AG04450 (cell line): ENCODE results near the gene RASGRF1. TPM values are rescaled to one million over a fixed set of nuclear protein-coding genes. Genes with fewer than 3 reads are reported as not detected.

Source experiments
- CTCF ChIA-PET: fragments of 300-600, 350-600 bp; formaldehyde crosslinking; extraction: SDS; loops from one replicate; lab custom pipeline; 2022; ENCODE audit warnings: antibody characterized with exemption, inconsistent platforms; lab: Charles Lee
- POLR2A ChIA-PET: fragments of 350-600 bp; formaldehyde crosslinking; extraction: SDS; loops from one replicate; lab custom pipeline; 2021; ENCODE audit warnings: antibody characterized with exemption, inconsistent platforms; lab: Yijun Ruan, JAX
- DNase-seq: peaks from one replicate; pipeline ENCODE4 v3.0.0-alpha.2; 2011; ENCODE audit warnings: low read depth, low spot score
- H3K27ac ChIP-seq: one replicate; pipeline ENCODE4 v1.5.1; 2012; ENCODE audit warnings: low read depth, low read length, control low read depth
- H3K27me3 ChIP-seq: one replicate; pipeline ENCODE4 v1.6.0; 2012; ENCODE audit warnings: low read length; ENCODE audit not compliant: control insufficient read depth, insufficient read depth
- H3K4me3 ChIP-seq: 2 replicates; pipeline ENCODE4 v1.5.1; 2011; ENCODE audit warnings: mild to moderate bottlenecking, low read depth, low read length, control low read depth
- H3K9me3 ChIP-seq: 2 replicates; pipeline ENCODE4 v1.5.1; 2012; ENCODE audit warnings: low read length; ENCODE audit not compliant: control insufficient read depth, insufficient read depth
- polyA plus RNA-seq: library from polyadenylated mRNA; depleted of rRNA; stranded (reverse); fragments of >200 nt; gene quantifications from 2 replicates; pipeline ENCODE4 v1.2.3, GENCODE V29; 2011
- TF ChIP-seq, protein P1 (sequence below): IDR thresholded peaks from 2 replicates; pipeline ENCODE4 v1.5.1; 2011; ENCODE audit warnings: low read depth, low read length, control low read depth, inconsistent platforms

The RASGRF1 gene
- polyA plus RNA-seq, 1 experiment: 0.25 TPM

DNA sequence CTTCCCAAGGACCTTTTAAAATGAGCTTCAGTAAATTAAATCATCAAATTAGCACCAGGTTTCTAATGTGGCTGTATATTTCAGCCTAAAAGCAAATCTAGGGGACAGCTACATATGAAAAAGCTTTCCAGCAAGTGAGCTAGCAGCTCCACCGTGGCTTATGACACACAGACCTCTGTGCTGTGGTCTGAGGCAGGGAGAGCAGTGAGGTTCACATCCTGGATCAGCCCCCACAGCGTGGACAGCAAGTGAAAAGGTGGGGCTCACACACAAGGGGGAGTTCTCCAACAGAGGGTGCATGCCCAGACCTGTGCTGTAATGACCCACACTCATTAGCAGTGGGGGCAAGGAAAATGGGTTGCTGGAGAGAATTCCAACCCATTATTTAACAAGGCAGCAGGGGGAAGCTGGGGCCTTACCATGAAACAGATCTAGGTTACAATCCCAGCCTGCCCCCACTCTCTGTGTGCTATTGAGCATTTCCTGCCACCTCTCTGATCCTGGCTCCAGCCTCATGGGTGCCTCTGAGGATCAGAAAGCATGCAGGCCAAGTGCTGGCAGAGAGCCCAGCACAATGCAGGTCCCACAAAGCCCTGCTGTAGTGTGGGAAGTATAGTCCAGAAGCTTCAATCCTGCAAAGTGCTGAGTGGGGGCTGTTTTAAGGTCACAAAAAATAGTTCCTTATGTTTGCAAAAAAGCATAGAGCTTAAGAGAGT is 48.2 kb downstream of the RASGRF1 start:
- CTCF ChIA-PET: no interaction called here

DNA sequence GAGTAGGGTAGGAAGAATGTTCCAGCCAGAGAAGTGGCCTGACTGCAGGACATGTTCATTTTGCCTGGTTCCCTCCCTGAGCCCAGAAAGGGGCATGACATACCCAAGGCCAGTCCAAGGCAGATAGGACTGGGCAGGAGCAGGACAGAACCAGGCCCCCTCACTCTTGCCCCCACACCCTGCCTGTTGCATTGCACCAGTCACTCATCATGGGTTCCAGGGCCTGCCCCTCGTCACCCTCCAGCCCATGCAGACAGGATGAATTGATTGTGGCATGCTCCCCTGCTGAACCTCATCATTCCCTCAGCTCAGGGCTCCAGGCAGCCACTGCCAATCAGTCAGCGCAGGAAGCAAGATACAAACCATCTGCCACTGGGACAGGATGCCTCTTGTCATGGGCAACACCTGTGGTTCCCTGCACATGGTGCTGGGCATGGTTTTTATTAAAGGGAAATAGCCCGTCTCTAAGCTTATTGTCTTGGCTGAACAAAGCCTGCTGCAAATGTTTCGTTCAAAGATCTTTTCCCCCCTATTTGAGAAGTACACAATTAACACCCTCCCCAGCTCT is 48.9 kb downstream of the RASGRF1 start:
- ChIA-PET POLR2A (no interaction called here), CTCF (no interaction called here)
- peaks cover 6% of the 10 kb centered on the region; the same call in 1 of the 2 replicates for H3K9me3 ChIP-seq
- TF ChIP-seq, protein P1, sequence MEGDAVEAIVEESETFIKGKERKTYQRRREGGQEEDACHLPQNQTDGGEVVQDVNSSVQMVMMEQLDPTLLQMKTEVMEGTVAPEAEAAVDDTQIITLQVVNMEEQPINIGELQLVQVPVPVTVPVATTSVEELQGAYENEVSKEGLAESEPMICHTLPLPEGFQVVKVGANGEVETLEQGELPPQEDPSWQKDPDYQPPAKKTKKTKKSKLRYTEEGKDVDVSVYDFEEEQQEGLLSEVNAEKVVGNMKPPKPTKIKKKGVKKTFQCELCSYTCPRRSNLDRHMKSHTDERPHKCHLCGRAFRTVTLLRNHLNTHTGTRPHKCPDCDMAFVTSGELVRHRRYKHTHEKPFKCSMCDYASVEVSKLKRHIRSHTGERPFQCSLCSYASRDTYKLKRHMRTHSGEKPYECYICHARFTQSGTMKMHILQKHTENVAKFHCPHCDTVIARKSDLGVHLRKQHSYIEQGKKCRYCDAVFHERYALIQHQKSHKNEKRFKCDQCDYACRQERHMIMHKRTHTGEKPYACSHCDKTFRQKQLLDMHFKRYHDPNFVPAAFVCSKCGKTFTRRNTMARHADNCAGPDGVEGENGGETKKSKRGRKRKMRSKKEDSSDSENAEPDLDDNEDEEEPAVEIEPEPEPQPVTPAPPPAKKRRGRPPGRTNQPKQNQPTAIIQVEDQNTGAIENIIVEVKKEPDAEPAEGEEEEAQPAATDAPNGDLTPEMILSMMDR: no peak
- no peak for DNase-seq
- no peak overlapping the region for H3K27ac ChIP-seq
- H3K27me3 ChIP-seq: peaks cover 11% of the 10 kb centered on the region
- H3K4me3 ChIP-seq: no peak overlapping the region

More for the DNA sequence above, 48.2 kb downstream of the RASGRF1 start:
- H3K27ac ChIP-seq: no peak overlapping the region
- no peak for DNase-seq
- POLR2A ChIA-PET: no interaction called here
- no peak overlapping the region for H3K4me3 ChIP-seq
- TF ChIP-seq, protein P1: no peak
- peaks cover 11% of the 10 kb centered on the region for H3K27me3 ChIP-seq
- H3K9me3 ChIP-seq: peaks cover 6% of the 10 kb centered on the region; the same call in 1 of the 2 replicates

DNA sequence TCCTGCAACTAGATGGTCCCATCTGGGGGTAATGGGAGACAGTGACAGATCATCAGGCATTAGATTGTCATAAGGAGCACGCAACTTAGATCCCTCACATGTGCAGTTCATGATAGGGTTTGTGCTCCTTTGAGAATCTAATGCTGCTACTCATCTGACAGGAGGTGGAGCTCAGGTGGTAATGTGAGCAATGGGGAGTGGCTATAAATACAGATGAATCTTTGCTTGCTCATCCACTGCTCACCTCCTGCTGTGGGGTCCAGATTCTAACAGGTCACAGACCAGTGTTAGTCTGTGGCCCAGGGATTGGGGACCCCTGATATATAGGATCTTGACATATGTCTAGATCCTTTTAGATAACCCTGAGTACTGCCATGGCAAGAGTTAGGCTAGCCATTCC is 52.7 kb downstream of the RASGRF1 start:
- no peak overlapping the region for H3K4me3 ChIP-seq
- H3K27me3 ChIP-seq: peaks cover 30% of the 10 kb centered on the region
- DNase-seq: no peak
- ChIA-PET CTCF (interaction anchor here (0.9 to 1.4 kb wide), 2 partner anchors 10 to 147 kb away, joined by 5 to 6 read pairs; no protein-coding TSS in a partner anchor), POLR2A (no interaction called here)
- H3K9me3 ChIP-seq: peaks cover 10% of the 10 kb centered on the region; the same call in 1 of the 2 replicates
- H3K27ac ChIP-seq: no peak overlapping the region
- TF ChIP-seq, protein P1: no peak

DNA sequence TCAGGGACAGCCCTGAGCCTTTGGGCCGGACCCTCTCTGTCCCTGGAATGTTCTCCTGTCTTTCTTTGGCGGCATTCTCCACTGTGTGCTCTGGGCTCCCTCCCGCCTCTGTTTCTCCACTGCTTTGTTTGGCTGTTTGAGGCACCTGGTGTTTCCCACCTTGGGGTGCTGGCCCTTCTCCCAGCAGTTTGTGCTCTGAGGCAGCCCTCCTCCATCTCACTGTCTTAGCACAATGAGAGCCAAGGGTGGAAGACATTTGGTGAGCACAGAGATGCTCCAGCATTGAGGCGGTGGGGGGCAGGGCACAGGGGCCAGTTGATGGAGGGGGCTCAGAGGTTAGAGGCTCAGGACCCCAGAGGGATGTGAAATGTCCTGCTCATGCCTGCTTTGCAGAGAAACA is 54.3 kb downstream of the RASGRF1 start:
- Histone ChIP-seq H3K9me3 (peaks cover 4% of the 10 kb centered on the region; the same call in 1 of the 2 replicates), H3K27ac (no peak overlapping the region), H3K27me3 (peaks cover 32% of the 10 kb centered on the region), H3K4me3 (no peak overlapping the region)
- no peak for DNase-seq
- CTCF ChIA-PET: no interaction called here
- POLR2A ChIA-PET: interaction anchor here (0.5 kb wide), 1 partner anchor 47 kb away, joined by 3 read pairs; no protein-coding TSS in a partner anchor
- TF ChIP-seq, protein P1: no peak

DNA sequence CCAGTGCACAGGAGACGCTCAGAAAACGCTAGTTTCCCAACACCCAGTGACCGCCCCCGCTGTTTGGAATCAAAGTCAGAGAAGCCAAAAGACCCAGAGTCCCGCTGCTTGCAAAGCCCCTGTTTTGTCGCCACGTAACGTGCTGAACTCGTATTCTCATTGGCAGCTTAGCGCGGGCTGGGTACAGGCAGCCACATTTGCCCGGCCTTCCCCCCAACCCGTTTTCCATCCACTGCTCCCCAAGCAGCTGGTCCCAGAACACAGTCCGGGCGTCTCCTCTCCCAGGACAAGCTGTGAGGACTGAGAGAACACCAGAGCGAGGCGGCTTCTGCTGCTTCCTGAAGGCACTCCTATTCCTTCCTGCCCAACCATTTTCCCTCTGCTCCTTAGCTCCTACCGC is 54.8 kb downstream of the RASGRF1 start:
- ChIA-PET POLR2A (interaction anchor here (0.5 kb wide), 1 partner anchor 47 kb away, joined by 3 read pairs; no protein-coding TSS in a partner anchor), CTCF (no interaction called here)
- TF ChIP-seq, protein P1: no peak

More for the DNA sequence above, 54.8 kb downstream of the RASGRF1 start:
- Histone ChIP-seq H3K4me3 (no peak overlapping the region), H3K27me3 (peaks cover 34% of the 10 kb centered on the region), H3K9me3 (peaks cover 4% of the 10 kb centered on the region; the same call in 1 of the 2 replicates), H3K27ac (no peak overlapping the region)
- no peak for DNase-seq
